ENCODE results near the gene DEF6.

Gene DEF6

GRCh38 chr6:35297601-35298481, at the start of gene DEF6:
DEF6 (plus strand) TSS chr6:35297818; CDS start chr6:35297857, 39 bp downstream.
- peak; percentile 89 for DNase-seq

- DNase-seq: no peak
These were observed 49.3 kb upstream of the DEF6 start for GRCh38 chr6:35248300-35248699.

GRCh38 chr6:35248965-35249364, 48.7 kb upstream of the DEF6 start:
- DNase-seq: no peak

- no peak for DNase-seq
These were observed 45.7 kb upstream of the DEF6 start for GRCh38 chr6:35251949-35252348.

GRCh38 chr6:35253249-35253648, 44.4 kb upstream of the DEF6 start:
- no peak for DNase-seq

- no peak for DNase-seq
These were observed 39.3 kb upstream of the DEF6 start for GRCh38 chr6:35258336-35258735.

GRCh38 chr6:35258858-35259193, 38.8 kb upstream of the DEF6 start:
- no peak for DNase-seq

- peak; percentile 93 for DNase-seq
These were observed 38.2 kb upstream of the DEF6 start, which contains the start of gene ZNF76 for GRCh38 chr6:35259194-35259947. ZNF76 (plus strand) TSS chr6:35259735; CDS start chr6:35281152, 21,417 bp downstream.

- peak; percentile 72 for DNase-seq
These were observed 37.5 kb upstream of the DEF6 start for GRCh38 chr6:35259948-35260590.

GRCh38 chr6:35260591-35261570, 36.7 kb upstream of the DEF6 start:
- DNase-seq: no peak

- no peak for DNase-seq
These were observed 35.0 kb upstream of the DEF6 start for GRCh38 chr6:35262596-35262995.

- no peak for DNase-seq
These were observed 32.9 kb upstream of the DEF6 start for GRCh38 chr6:35264550-35265274.

GRCh38 chr6:35265523-35265922, 32.1 kb upstream of the DEF6 start:
- no peak for DNase-seq

- no peak for DNase-seq
These were observed 30.2 kb upstream of the DEF6 start for GRCh38 chr6:35267446-35267845.

- no peak for DNase-seq
These were observed 29.7 kb upstream of the DEF6 start for GRCh38 chr6:35267897-35268296.

GRCh38 chr6:35272005-35272404, 25.6 kb upstream of the DEF6 start:
- DNase-seq: no peak

GRCh38 chr6:35273822-35274559, 23.6 kb upstream of the DEF6 start:
- DNase-seq: no peak

- DNase-seq: no peak
These were observed 21.8 kb upstream of the DEF6 start for GRCh38 chr6:35275744-35276260.

- no peak for DNase-seq
These were observed 18.9 kb upstream of the DEF6 start for GRCh38 chr6:35278708-35279107.

GRCh38 chr6:35280903-35281302, 16.7 kb upstream of the DEF6 start:
- DNase-seq: no peak

- no peak for DNase-seq
These were observed 15.1 kb upstream of the DEF6 start for GRCh38 chr6:35282472-35282871.
